Measurements from ENCODE around the gene HINT2.

DNA sequence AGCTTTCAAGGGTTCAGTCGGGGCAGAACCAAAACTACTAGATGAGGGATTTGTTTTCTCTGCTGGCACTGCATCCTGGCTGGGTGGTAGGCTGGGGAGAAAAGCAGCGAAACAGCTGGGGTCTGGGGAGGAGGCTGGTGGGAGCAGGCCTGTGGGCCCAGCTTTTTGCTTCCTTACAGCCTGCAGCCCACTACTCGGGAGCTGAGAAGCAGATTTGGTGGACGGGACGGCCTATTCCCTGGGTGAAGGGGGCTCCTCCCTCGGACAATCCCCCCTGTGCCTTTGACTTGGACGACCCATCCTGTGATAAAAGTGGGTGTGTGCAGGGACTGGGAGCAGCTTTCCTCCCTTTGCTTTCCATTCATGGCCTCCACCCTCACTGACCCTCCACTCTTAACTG lies 14.3 kb downstream of the HINT2 start:
- TF ChIP-seq, protein P1, sequence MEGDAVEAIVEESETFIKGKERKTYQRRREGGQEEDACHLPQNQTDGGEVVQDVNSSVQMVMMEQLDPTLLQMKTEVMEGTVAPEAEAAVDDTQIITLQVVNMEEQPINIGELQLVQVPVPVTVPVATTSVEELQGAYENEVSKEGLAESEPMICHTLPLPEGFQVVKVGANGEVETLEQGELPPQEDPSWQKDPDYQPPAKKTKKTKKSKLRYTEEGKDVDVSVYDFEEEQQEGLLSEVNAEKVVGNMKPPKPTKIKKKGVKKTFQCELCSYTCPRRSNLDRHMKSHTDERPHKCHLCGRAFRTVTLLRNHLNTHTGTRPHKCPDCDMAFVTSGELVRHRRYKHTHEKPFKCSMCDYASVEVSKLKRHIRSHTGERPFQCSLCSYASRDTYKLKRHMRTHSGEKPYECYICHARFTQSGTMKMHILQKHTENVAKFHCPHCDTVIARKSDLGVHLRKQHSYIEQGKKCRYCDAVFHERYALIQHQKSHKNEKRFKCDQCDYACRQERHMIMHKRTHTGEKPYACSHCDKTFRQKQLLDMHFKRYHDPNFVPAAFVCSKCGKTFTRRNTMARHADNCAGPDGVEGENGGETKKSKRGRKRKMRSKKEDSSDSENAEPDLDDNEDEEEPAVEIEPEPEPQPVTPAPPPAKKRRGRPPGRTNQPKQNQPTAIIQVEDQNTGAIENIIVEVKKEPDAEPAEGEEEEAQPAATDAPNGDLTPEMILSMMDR (IDR thresholded peaks at IDR 0.05; ENCODE audit: borderline replicate concordance, extremely low read depth, low read length, poor library complexity, severe bottlenecking): no peak
- no peak for TF ChIP-seq EZH2 (IDR thresholded peaks at IDR 0.05; ENCODE audit: borderline replicate concordance, low read depth, low read length, severe bottlenecking)

All from DND-41 (cell line).